ENCODE measurements around the gene SHOC2. TPM values are rescaled to one million over a fixed set of nuclear protein-coding genes. Genes with fewer than 3 reads are reported as not detected.

SHOC2 gene
- polyA plus RNA-seq, 3 donors from 2014 or later: 52.6 to 68.8 (median 52.8) TPM

GRCh38 chr10:111034598-111035310, 115.3 kb downstream of the SHOC2 start:
- peaks cover 24 to 35% (median 33%) of the 10 kb centered on the region in 3 donors for H3K36me3 Mint-ChIP-seq
- DNase-seq: no peak
- no peak overlapping the region for H3K27ac Mint-ChIP-seq
- peaks cover 9 to 12% of the 10 kb centered on the region in 2 donors for H3K4me1 Mint-ChIP-seq
- H3K9me3 Mint-ChIP-seq: peaks cover 10 to 33% (median 26%) of the 10 kb centered on the region in 6 donors
- peaks cover 0 to 11% (median 4%) of the 10 kb centered on the region in 3 donors for H3K27me3 Mint-ChIP-seq (ENCODE audit: low read depth in 3 of 3)
- H3K4me3 Mint-ChIP-seq: no peak overlapping the region

- Mint-ChIP-seq H3K4me3 (no peak overlapping the region), H3K36me3 (peaks cover 26 to 30% (median 28%) of the 10 kb centered on the region in 3 donors), H3K4me1 (peaks cover 2 to 4% of the 10 kb centered on the region in 2 donors), H3K9me3 (peaks cover 16 to 40% (median 34%) of the 10 kb centered on the region in 6 donors), H3K27me3 (ENCODE audit: low read depth in 3 of 3) (peaks cover 0 to 13% (median 5%) of the 10 kb centered on the region in 3 donors), H3K27ac (no peak overlapping the region)
- DNase-seq: no peak
Measured at GRCh38 chr10:111035542-111035941, 116.1 kb downstream of the SHOC2 start.

DNA sequence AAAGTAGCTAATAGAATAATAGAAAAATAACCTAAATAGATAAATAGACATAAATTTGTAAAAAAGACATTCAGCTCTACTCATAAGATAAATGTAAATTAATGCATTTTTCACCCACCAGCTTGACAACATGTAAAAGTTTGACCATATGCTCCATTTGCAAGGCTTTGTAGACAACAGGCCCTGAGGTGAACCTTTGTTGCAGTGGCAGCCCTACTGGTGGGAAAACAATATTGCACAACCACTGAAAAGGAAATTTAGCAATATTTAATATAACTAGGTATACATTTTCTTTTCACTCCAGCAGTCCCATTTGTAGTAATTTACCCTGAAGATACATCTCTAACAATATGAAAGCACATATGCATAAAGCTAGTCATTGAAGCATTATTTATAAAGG, 118.5 kb downstream of the SHOC2 start:
- no peak for DNase-seq
- Mint-ChIP-seq H3K4me3 (no peak overlapping the region), H3K27me3 (ENCODE audit: low read depth in 3 of 3) (peaks cover 1 to 13% (median 9%) of the 10 kb centered on the region in 3 donors), H3K9me3 (peaks cover 16 to 59% (median 44%) of the 10 kb centered on the region in 6 donors), H3K27ac (no peak overlapping the region), H3K4me1 (no peaks in the 10 kb centered on the region), H3K36me3 (peaks cover 18 to 29% (median 20%) of the 10 kb centered on the region in 3 donors)

DNA sequence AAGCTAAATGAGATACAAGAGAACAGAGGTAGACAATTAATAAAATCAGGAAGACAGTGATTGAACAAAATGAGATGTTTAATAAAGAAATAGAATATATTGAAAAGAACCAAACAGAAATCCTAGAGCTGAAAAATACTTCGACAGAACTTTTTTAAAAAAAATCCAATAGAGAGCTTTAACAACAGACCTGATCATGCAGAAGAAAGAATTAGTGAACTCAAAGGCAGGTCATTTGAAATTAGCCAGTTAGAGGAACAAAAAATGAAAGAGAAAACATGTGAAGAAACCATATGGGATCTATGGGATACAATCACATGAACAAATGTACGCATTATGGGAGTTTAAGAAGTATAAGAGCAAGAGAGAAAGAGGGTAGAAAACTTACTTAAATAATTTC, 120.1 kb downstream of the SHOC2 start:
- Mint-ChIP-seq H3K36me3 (peaks cover 10 to 19% (median 13%) of the 10 kb centered on the region in 3 donors), H3K4me1 (no peaks in the 10 kb centered on the region), H3K9me3 (peaks cover 17 to 47% (median 42%) of the 10 kb centered on the region in 6 donors), H3K27ac (no peak overlapping the region), H3K4me3 (no peak overlapping the region), H3K27me3 (ENCODE audit: low read depth in 3 of 3) (peaks cover 1 to 13% (median 9%) of the 10 kb centered on the region in 3 donors)
- no peak for DNase-seq

DNA sequence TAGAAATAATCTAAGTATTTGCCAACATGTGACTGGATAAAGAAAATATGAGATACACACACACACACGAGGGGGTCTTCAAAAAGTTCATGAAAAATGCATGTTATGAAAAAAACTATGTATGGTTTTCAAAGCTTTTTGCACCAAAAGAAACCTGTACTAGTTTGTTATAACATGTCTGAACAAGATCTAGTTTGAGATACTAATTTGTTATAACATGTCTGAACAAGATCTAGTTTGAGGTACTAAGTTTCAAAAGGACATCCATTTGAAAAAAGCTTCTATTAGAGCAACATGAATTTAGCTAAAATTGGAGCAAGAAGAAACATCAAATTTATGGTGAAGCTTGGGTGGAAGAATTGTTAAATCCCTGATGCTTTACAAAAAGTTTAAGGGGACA, 137.6 kb downstream of the SHOC2 start:
- Mint-ChIP-seq H3K27ac (no peak overlapping the region), H3K27me3 (ENCODE audit: low read depth in 3 of 3) (peaks cover 2 to 9% (median 7%) of the 10 kb centered on the region in 3 donors), H3K4me1 (no peaks in the 10 kb centered on the region), H3K9me3 (peaks cover 0 to 10% (median 4%) of the 10 kb centered on the region in 6 donors), H3K4me3 (no peak overlapping the region), H3K36me3 (peaks cover 0 to 3% (median 0%) of the 10 kb centered on the region in 3 donors)
- no peak for DNase-seq

Other genes starting within 250 kb of the SHOC2 start
- gene PDCD4, start 47.7 kb upstream of the SHOC2 start, polyA plus RNA-seq: 100 to 1,000 TPM; 212 to 318 (median 231) TPM
- gene BBIP1, start 424 bp upstream of the SHOC2 start, polyA plus RNA-seq: 10 to 100 TPM; 17.0 to 26.8 (median 18.3) TPM
- gene ADRA2A, start 157.4 kb downstream of the SHOC2 start, polyA plus RNA-seq: not detected